HepG2 (cell line): ENCODE data around the gene SRP68. TPM values are rescaled to one million over a fixed set of nuclear protein-coding genes. Genes with fewer than 3 reads are reported as not detected.

Experiments
- ARID3A ChIP-seq: IDR thresholded peaks from 2 replicates; pipeline ENCODE4 v1.6.1; 2012; ENCODE audit warnings: low read depth, low read length, improper control_type of control experiment
- ARNT2 ChIP-seq: sonication (generic); formaldehyde crosslinking; IDR thresholded peaks from 2 replicates; pipeline ENCODE4 v1.8.0; 2022; ENCODE audit warnings: mild to moderate bottlenecking, low read depth, missing genetic modification reagents, moderate library complexity
- ATF6 ChIP-seq: sonication (generic); formaldehyde crosslinking; conservative IDR thresholded peaks from 2 replicates; pipeline ENCODE4 v1.4.0; 2020; ENCODE audit warnings: missing genetic modification reagents
- HHEX ChIP-seq: IDR thresholded peaks from 2 replicates; pipeline ENCODE4 v1.6.1; 2016; ENCODE audit warnings: control low read depth
- HOXA3 ChIP-seq: sonication (generic); formaldehyde crosslinking; IDR thresholded peaks from 2 replicates; pipeline ENCODE4 v1.5.0; 2020; ENCODE audit warnings: missing genetic modification reagents
- KLF16 ChIP-seq, 2 experiments: sonication (generic) in 1 of 2; formaldehyde crosslinking in 1 of 2; IDR thresholded peaks; 2 replicates each; pipeline versions ENCODE4 v1.6.1 to v1.8.0; 2016 to 2023; ENCODE audit warnings: missing genetic modification reagents in 2 of 2, missing compliant biosample characterization in 1 of 2
- REL ChIP-seq: sonication (generic); formaldehyde crosslinking; conservative IDR thresholded peaks from 2 replicates; pipeline ENCODE4 v1.8.0; 2022; ENCODE audit warnings: mild to moderate bottlenecking, missing genetic modification reagents, moderate library complexity
- STAT5B ChIP-seq: sonication (generic); formaldehyde crosslinking; IDR thresholded peaks from 2 replicates; pipeline ENCODE4 v1.4.0; 2020; ENCODE audit warnings: missing genetic modification reagents
- ZFP36L1 ChIP-seq: sonication (generic); formaldehyde crosslinking; IDR thresholded peaks from 2 replicates; pipeline ENCODE4 v1.8.0; 2022; ENCODE audit warnings: mild to moderate bottlenecking, missing genetic modification reagents, moderate library complexity
- ZNF121 ChIP-seq: sonication (generic); formaldehyde crosslinking; IDR thresholded peaks from 2 replicates; pipeline ENCODE4 v1.5.0; 2020; ENCODE audit warnings: mild to moderate bottlenecking, missing genetic modification reagents
- ZNF274 ChIP-seq: sonication (generic); formaldehyde crosslinking; IDR thresholded peaks from 2 replicates; pipeline ENCODE4 v1.5.1; 2020; ENCODE audit warnings: mild to moderate bottlenecking, missing genetic modification reagents
- ZNF331 ChIP-seq: sonication (generic); formaldehyde crosslinking; IDR thresholded peaks from 2 replicates; pipeline ENCODE4 v1.4.0; 2020; ENCODE audit warnings: missing genetic modification reagents
- ZNF337 ChIP-seq: sonication (generic); formaldehyde crosslinking; IDR thresholded peaks from 2 replicates; pipeline ENCODE4 v1.5.1; 2020; ENCODE audit warnings: missing genetic modification reagents, low read depth, mild to moderate bottlenecking, borderline replicate concordance
- ZNF614 ChIP-seq: IDR thresholded peaks from 2 replicates; pipeline ENCODE4 v1.6.1; 2018; ENCODE audit warnings: missing biosample characterization, missing genetic modification reagents, inconsistent platforms, borderline replicate concordance
- ZNF768 ChIP-seq: sonication (generic); formaldehyde crosslinking; IDR thresholded peaks from 2 replicates; pipeline ENCODE4 v1.4.0; 2020; ENCODE audit warnings: missing genetic modification reagents
- ZNF773 ChIP-seq: sonication (generic); formaldehyde crosslinking; IDR thresholded peaks from 2 replicates; pipeline ENCODE4 v1.4.0; 2020; ENCODE audit warnings: missing genetic modification reagents, borderline replicate concordance
- polyA plus RNA-seq, 8 experiments: library from polyadenylated mRNA; depleted of rRNA in 3 of 8; stranded (reverse) in 7 of 8; unstranded in 1 of 8; fragments of >200 nt; fragmentation: Illumina TruSeq in 4 of 8; extraction: Trizol in 4 of 8; gene quantifications; 2 replicates each; pipeline versions ENCODE4 v1.2.1 to v1.2.3, GENCODE V29; 2011 to 2016; ENCODE audit warnings: low read depth in 4 of 8, missing spikeins in 1 of 8, mixed read lengths in 1 of 8; ENCODE audit not compliant: insufficient read depth in 1 of 8
- total RNA-seq, 5 experiments: library from RNA; depleted of rRNA; stranded (reverse); fragments of >200 nt; fragmentation: Illumina TruSeq; extraction: Trizol; gene quantifications; 2 replicates each; pipeline ENCODE4 v1.2.3, GENCODE V29; 2016; ENCODE audit warnings: low read depth in 1 of 5
- TF ChIP-seq, protein P1 (sequence below): sonication (generic); formaldehyde crosslinking; IDR thresholded peaks from 2 replicates; pipeline ENCODE4 v1.5.0; 2020; ENCODE audit warnings: mild to moderate bottlenecking, missing genetic modification reagents
- TF ChIP-seq, protein P2 (sequence below): sonication (generic); formaldehyde crosslinking; IDR thresholded peaks from 2 replicates; pipeline ENCODE4 v1.9.0; 2021; ENCODE audit warnings: mild to moderate bottlenecking, missing genetic modification reagents

The SRP68 gene
- total and polyA plus RNA-seq, 2 of the 13 experiments (the other 11 are each of a cell fraction or from before 2014, with no cell fraction given) = 39.8 to 74.3 TPM

GRCh38 chr17:76072148-76072858 is at the start of gene SRP68 (continued):
- TF ChIP-seq REL (CRISPR knock-in tag) (peak; percentile 91), ZNF337 (CRISPR knock-in tag) (peak; percentile 84; the same call in 1 of the 2 replicates), ARNT2 (peak; percentile 99), ZNF121 (CRISPR knock-in tag) (peak; percentile 34; the same call in 1 of the 2 replicates), ZNF274 (CRISPR knock-in tag) (peak; percentile 77), ZNF773 (0 out of 2 replicates have a peak, but pooled peaks have one; percentile 19), STAT5B (CRISPR knock-in tag) (no peak), HHEX (CRISPR knock-in tag) (no peak), ZFP36L1 (CRISPR knock-in tag) (peak; percentile 98), ZNF331 (CRISPR knock-in tag) (peak; percentile 97), ZNF614 (CRISPR knock-in tag) (peak; percentile 50; the same call in 1 of the 2 replicates), ATF6 (CRISPR knock-in tag) (no peak), HOXA3 (CRISPR knock-in tag) (peak; percentile 97), KLF16 (CRISPR knock-in tag; IDR thresholded peaks at IDR 0.05) (peak in 1 of 2 experiments; percentile 86; a peak in 2 of 4 replicates), ZNF768 (CRISPR knock-in tag) (peak; percentile 72; the same call in 1 of the 2 replicates), ARID3A (no peak)
- TF ChIP-seq, protein P1, sequence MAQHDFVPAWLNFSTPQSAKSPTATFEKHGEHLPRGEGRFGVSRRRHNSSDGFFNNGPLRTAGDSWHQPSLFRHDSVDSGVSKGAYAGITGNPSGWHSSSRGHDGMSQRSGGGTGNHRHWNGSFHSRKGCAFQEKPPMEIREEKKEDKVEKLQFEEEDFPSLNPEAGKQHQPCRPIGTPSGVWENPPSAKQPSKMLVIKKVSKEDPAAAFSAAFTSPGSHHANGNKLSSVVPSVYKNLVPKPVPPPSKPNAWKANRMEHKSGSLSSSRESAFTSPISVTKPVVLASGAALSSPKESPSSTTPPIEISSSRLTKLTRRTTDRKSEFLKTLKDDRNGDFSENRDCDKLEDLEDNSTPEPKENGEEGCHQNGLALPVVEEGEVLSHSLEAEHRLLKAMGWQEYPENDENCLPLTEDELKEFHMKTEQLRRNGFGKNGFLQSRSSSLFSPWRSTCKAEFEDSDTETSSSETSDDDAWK (CRISPR knock-in tag) = no peak
- TF ChIP-seq, protein P2, sequence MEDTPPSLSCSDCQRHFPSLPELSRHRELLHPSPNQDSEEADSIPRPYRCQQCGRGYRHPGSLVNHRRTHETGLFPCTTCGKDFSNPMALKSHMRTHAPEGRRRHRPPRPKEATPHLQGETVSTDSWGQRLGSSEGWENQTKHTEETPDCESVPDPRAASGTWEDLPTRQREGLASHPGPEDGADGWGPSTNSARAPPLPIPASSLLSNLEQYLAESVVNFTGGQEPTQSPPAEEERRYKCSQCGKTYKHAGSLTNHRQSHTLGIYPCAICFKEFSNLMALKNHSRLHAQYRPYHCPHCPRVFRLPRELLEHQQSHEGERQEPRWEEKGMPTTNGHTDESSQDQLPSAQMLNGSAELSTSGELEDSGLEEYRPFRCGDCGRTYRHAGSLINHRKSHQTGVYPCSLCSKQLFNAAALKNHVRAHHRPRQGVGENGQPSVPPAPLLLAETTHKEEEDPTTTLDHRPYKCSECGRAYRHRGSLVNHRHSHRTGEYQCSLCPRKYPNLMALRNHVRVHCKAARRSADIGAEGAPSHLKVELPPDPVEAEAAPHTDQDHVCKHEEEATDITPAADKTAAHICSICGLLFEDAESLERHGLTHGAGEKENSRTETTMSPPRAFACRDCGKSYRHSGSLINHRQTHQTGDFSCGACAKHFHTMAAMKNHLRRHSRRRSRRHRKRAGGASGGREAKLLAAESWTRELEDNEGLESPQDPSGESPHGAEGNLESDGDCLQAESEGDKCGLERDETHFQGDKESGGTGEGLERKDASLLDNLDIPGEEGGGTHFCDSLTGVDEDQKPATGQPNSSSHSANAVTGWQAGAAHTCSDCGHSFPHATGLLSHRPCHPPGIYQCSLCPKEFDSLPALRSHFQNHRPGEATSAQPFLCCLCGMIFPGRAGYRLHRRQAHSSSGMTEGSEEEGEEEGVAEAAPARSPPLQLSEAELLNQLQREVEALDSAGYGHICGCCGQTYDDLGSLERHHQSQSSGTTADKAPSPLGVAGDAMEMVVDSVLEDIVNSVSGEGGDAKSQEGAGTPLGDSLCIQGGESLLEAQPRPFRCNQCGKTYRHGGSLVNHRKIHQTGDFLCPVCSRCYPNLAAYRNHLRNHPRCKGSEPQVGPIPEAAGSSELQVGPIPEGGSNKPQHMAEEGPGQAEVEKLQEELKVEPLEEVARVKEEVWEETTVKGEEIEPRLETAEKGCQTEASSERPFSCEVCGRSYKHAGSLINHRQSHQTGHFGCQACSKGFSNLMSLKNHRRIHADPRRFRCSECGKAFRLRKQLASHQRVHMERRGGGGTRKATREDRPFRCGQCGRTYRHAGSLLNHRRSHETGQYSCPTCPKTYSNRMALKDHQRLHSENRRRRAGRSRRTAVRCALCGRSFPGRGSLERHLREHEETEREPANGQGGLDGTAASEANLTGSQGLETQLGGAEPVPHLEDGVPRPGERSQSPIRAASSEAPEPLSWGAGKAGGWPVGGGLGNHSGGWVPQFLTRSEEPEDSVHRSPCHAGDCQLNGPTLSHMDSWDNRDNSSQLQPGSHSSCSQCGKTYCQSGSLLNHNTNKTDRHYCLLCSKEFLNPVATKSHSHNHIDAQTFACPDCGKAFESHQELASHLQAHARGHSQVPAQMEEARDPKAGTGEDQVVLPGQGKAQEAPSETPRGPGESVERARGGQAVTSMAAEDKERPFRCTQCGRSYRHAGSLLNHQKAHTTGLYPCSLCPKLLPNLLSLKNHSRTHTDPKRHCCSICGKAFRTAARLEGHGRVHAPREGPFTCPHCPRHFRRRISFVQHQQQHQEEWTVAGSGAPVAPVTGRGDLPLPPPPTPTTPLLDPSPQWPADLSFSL = no peak
